GM21390 (cell line): ENCODE data around the gene ETS2.

ENCODE experiments used
- ATAC-seq: cut with Tn5 transposase; IDR thresholded peaks from one replicate; pipeline ENCODE4 v1.9.1; 2021; ENCODE audit not compliant: unreplicated experiment

ETS2 gene

DNA sequence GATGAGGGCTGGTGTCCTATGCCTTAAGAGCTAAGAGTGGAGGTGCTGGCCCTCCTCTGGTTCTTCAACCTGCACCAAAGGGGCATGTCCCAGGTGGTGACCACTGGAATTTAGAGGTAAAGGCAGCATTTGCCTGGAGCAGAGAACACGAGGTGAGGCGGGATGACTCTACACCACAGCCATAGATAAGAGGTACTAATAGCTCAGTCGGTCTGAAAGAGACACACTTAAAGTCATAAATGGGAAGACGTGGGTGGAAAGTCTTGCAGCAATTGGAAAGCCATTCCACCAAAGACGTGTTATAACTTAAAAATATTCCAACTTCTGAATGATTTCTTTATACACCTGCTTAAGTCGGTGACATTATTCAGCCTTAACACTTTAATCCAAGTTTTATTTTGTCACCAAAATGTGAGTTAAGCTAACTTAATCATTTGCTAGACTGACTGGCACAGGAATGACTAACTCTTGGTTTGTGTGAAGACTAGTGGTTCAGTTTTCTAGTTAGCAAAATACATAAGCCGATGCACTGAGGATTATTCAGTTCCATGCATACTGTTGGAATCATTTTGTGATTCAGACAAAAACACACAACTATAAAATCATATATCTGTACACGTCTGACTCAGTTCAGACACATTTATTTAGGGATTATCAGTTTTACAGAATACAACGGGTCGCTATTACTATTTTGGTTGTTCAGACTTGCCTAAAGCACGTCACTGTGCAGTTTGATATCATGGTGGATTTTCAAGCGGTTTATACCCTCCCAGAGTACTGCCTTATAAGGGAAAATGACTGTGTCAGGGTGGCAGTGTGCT lies 4.6 kb upstream of the ETS2 start:
- ATAC-seq, result no peak

DNA sequence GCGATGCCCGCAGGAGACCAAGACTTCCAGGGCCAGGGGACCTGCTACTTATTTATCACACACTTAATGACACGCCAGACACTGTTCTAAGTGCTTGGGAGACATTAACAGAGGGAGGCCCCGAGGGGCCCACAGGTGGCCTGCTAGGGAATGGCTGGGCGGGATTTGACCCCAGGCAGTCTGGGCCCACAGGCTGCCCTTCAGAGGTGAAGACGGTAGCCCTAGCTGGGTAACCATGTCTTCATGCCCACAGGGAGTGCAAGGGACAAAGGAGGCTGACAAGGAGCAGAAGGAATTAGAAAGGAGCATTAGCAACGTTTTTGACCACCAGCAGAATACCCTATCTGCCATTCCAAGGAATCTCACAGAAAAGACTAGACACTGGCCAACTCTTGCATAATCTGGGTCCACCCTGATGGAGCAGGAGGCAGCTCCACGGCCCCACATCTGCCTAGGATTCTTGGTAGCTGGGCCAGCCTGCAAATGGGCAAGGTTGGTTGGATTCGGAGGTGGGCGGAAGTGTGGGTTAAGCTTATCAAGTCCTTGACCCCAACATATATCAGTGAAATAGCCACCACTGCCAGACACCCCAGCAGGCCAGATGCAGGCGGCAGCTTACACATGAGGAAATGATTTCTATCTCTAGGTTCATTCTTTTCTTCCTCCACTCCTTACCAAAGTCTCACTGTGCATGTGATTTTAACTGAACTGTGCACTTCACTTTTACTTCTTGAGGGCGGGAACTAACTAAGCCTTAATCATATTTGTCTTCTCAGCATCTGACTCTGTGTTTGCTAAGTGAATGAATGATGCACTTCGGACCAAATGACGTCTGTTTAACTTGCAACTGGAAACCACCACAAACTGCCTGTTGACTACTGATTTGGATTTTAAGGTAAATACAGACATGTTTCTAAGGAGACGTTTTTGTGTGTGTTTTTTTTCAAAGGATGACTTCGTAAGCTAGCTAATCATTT lies 3.4 kb upstream of the ETS2 start:
- ATAC-seq, result no peak

DNA sequence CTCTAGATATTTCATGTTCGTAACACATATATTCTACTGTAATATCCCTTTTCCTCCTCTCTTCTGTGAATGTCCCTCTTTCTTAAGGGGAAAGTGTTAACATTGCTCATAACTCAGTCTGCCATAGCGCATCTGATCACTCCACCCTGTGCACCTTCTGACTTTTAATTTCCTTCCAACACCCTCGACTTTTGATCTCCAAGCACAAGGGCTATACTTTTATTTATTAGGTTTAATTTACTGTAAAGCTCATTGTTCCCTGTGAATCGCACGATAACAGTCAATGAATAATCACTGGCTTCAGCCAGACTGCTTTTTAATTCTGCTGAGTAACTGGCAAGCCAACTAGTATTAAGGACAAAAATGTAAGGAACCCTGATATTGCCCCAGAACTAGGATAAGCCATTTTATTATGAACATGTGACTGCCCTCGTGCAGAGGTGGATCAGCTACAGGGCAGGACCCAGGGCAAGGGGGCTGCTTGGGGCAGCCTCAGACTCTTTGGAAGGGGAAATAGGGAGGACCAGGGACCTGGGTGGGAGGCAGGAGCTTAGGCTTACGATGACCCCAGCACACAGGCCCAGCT lies 2.6 kb upstream of the ETS2 start:
- ATAC-seq, result no peak

DNA sequence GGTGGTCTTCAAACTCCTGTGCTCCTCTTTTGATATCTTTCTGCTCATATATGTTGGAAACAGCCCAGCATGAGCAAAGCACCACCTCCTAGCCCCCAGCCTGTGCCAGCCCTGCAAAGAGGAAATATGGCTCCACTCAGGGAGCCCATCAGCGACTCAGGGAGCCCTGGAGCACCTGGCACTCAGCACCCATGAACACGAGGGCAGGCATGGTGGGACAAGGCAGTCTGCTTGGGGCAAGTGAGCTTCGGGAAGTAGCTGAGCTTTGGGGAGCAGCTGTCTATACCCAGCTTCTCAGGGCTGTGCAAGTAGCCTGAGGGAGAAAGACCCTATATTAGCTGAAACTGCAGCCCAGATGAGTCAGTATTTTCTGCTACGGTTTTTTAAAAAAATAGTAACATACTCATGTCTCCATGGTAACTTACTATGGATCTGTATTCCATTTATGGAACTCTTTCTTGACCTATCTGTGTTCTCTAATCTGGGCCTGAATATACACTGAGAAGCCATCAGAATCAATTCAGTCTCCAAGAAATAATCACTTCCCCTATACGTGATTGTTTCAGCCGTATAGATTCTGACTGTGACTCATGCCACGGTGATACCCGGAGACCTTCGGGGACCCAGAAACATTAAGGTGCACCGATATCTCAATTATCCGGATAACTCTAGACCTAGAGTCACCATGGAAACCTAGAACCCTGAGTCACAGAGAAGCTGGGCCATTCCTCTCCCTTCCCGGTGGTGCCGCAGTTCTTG lies 1.5 kb upstream of the ETS2 start:
- no peak for ATAC-seq

DNA sequence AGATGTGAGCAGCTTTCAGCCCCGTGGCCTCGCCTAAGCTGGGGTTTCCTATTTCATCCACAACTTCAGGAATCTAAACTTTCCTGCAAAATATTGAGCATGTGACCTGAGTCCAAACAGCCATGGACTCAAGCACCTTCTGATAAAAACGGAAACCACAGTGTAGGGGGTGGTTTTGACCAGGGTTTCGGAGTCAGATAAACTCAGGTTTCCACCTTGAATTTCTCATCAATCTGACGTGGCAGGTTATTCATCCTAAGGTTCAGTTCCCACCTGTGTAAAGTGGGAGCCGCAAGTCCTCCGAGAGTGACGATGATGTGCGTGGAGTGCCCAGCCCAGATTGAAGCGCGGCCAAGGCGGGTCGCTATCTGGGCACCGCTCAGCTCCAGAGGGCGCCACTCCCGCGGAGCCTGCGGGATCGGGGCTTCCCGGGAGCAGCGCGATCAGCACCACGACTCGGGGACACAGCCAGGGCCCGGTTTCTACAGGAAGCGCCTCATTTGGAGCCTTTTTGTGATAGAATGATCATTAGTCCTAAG lies 871 bp upstream of the ETS2 start:
- ATAC-seq, result no peak

DNA sequence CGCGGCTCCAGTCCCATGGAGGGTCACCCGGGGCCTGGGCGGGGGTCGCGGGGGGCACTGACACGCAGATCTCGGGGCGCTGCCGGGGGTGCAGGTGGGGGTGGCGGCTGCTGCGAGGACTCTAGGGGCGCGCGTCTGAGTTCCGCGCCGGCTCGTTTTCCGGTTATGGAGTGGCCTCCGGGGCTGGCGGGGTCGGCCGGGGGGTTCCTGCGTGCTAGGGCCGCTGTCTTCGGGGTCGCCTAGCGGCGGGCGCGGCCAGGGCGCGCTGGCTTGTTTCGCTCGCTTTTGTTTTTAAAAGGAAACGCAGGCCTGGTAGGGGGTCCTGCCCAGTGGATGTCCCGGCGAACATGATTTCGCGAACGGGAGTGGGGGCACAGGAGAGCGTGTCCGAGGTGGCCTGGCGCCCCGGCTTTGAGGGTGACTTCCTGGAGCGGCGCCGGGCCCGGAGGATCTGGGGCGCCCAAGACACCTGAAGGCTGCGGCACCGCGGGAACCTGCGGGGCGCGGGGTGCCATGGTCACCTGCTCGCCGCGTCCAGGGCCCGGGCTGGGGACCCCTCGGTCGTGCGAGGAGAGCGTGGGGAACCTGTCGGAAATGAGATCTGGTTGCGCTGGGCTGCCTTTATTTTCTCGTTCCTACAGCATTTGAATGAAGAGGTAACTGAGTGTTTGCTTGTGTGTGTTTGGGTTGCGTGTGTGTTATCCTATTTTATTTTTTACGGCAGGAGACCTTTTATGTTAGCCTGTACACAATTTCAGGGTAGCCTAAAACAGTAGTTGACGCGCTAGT lies 618 bp downstream of the ETS2 start:
- peak; percentile 20 for ATAC-seq

DNA sequence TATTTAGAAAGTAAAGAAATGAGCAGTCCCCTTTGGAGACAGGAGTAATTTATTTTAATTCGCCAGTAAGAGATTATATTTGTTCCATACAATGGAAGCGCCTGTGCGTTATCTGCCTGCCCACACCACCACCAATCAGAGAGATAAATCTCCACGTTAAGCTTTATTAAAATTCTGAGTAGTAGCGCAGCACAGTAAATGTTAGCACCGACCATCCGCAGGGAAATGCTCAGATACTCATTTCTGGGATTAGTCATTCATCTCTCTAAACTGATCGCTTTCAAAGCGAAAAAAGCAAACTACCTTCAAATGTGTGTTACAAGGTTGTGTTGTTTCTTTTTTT lies 1.2 kb downstream of the ETS2 start:
- ATAC-seq, result no peak

DNA sequence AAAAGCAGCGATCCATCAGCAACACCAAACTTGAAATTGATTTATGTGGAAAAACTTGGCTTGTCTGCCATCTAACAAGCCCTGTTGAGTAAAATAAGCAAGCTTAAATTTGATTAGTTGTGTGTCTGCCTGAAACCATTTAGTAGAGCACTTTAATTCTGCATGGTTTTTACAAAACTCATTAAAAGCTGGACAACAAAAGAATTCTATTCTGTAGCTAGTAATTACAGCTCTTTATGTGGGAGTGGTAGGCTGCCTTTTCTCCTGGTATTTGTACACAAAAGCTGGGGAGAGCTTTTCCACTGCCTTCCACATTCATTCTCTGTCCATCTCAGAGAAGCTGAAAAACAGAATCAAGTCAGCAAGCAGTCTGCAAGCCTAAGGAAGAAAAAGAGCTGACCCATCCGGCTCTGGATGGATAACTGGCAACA lies 1.7 kb downstream of the ETS2 start:
- no peak for ATAC-seq

DNA sequence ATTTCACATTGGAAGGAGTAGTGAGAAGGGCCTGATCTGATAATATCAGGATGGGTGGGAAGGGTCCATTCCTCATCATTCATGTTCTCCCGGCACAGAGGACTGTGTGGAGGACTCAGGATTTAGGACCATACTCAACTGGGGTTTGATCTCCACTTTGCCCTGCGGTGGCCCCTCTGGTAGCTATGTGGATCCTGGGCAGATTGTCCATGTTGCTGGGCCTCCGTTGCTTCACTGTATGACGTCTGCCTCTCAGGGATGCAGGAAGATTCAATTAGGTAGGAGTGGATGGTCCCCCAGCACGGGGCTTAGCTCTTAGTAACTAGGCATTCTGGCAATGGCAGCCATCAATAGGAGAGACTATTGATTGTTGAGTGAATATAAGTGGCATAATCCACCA lies 2.3 kb downstream of the ETS2 start:
- no peak for ATAC-seq

DNA sequence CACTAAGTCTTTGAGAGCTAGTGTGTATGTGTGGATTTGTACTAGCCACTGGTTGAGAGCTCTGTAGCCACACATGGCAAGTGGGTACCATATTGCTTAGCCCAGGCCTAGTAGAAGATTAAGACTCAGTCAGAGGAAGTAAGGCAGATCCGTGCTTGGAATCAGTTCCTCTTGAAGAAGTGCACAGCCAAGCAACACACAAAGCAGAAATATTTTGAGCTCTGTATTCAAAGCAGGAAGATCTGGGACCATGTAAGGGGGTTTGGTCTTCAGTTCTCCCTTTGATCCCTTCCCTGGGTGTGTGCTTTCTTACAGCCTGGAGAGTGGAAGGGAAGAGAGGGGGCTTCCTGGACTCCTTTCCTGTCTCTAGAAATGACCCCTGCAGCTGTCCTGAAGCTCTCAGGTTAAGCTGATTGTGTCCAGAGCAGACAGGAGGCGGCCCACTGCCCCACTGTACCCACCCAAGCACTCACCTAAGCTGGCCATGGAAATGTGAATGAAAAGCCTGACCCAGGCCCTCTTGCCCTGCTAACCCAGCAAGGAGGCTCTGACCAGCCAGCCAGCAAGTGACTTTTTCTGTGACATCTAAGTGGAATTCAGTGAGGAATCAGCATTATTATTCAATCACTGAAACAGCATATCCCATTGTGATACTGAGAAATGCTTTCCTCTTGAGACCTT lies 3.6 kb downstream of the ETS2 start:
- ATAC-seq, result no peak

DNA sequence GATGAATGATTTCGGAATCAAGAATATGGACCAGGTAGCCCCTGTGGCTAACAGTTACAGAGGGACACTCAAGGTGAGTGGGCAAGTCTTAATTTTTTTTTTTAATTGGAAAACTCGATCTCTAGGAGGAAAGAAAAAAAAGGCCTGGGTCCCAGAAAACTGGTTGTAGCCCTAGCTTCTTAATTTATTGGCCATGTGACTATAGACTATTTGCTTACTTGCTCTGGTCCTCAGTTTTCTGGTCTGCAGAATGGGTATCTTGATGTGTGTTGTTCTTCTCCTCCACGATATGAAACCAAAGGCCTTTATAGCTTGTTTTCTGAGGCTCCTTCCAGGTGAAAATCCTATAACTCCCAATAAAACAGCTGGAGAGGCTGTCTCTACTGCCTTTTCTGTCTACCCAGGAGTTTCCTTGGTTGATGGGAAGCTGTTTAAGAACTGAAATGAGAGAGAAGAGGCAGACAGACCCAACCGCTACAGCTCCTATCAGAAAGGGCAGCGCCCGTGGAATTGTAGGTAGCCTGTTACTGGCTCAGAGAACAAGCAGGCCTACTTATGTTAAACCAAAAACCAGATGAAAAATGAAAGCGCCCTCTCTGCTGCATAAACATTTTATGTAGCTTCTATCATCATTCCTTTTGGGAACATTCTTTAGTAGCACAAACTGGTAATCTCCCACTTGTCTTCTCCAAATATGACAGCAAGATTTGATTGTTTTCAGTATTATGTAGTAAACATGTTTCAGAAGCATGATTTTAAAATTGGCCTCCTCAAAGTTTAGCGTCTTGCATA lies 4.5 kb downstream of the ETS2 start:
- no peak for ATAC-seq

DNA sequence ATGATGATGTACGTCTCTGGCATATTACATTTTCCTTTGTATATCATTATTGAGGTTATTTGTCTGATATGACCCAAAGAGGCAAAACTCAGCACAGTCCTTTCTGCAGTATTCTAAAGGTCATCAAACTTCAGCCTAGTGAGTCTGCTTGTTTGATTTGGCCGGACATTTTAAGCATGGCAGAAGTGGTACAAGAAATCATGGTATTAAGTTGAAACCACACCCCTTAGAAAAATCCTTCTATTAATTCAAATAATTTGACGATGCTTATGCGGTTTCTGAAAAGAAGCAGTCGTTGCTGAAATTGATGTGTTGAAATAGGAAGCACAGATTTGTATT lies 5.1 kb downstream of the ETS2 start:
- no peak for ATAC-seq

DNA sequence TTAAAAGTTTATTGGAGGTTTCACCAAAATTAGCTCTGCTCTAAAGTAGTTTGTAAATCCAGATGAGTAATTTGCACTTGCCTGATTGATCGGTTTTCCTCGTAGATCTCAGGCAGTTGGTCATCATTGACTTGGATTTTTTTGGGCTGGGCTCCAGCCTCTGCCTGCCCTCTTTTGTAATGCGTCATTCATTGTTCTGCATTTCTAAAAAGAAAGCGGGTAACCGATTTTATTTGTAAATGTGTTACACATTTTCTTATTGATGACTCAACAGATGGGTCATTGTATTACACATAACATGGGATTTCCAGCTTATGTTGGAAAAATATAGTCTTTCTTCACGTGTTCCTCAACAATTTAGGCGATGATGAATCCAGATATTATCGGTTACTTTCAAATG lies 5.5 kb downstream of the ETS2 start:
- ATAC-seq, result no peak

DNA sequence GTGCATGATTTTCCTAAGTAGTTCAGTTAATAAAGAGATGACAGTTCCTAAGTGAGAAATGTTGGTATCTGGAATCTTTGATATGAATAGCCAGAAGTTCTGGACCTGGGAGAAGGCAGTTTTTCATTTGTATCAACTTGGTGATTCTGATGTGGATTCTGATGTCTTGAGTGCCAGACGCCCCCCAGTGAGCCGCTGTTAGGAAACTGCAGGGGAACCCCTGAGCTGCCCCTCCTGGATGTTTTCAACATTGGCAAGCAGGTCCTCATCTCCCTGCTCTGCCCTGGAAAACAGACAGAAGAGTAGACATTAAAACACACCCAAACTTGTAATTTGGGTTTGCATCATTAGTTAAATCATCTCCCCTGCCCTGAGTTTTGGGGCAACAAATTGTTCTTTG lies 7.4 kb downstream of the ETS2 start:
- no peak for ATAC-seq

DNA sequence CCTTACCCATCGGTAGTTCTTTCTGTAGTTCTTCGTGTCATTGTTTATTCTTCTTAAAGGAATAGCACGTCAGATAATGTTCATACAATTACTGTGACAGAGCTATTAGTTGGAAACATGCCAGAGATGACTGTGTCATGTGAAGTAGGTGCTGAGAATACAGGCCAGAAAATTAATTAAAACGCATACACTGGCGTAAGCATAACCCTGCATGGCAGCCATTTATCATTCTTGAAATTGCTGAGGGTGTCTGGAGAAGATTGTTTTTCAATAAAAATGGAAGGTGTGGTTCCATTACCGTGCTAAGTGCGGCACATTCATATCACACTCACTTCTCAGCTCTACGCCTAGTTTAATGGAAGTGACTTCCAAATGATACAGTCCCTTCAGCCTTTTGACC lies 7.8 kb downstream of the ETS2 start:
- ATAC-seq, result no peak

DNA sequence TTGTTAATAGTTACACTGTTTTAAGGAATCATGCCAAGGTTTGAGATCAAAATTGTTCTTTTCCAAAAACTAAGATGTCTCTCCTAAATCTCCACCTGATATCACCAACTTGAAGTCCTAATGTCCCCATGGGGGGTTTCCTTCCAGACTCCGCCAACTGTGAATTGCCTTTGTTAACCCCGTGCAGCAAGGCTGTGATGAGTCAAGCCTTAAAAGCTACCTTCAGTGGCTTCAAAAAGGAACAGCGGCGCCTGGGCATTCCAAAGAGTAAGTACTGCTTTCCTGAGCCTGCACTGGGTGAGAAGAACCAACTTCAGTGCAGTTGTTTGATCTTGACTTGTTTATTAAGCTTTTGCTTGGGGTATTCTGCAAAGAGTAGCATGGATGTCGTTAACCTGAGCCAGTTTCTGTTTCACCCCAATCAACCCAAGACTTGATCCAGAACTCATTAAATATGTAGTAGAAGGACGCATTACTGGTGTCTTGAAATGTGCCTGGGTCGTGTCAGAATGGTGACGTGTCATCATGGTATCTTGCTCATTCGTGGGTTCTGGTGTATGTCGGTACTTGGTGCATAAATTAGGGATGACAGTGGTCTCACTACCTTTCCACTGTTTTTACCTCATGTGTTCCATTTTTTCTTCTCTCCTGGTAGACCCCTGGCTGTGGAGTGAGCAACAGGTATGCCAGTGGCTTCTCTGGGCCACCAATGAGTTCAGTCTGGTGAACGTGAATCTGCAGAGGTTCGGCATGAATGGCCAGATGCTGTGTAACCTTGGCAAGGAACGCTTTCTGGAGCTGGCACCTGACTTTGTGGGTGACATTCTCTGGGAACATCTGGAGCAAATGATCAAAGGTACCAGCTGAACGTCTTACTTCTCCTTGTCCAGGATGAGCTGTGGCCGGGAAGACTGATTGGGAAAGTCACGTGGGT lies 8.7 kb downstream of the ETS2 start:
- ATAC-seq, result no peak

DNA sequence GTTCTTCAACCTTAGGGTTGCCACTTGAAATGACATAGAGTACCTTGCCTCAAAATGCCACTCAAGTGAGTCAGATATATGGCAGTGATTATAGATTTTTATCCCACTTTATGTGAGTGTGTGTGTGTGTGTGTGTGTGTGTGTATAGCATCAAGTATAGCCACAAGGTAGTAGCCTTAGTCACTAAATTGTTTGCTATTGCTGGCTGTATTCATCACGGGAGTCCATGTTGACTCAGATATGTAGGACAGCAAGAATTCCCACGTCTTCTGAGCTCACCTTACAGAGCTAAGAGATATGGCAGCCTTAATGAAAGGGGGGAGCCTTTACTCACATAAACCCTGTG lies 9.3 kb downstream of the ETS2 start:
- ATAC-seq, result no peak
